ENCODE results near the gene CYLC1.

The CYLC1 gene, protein sequence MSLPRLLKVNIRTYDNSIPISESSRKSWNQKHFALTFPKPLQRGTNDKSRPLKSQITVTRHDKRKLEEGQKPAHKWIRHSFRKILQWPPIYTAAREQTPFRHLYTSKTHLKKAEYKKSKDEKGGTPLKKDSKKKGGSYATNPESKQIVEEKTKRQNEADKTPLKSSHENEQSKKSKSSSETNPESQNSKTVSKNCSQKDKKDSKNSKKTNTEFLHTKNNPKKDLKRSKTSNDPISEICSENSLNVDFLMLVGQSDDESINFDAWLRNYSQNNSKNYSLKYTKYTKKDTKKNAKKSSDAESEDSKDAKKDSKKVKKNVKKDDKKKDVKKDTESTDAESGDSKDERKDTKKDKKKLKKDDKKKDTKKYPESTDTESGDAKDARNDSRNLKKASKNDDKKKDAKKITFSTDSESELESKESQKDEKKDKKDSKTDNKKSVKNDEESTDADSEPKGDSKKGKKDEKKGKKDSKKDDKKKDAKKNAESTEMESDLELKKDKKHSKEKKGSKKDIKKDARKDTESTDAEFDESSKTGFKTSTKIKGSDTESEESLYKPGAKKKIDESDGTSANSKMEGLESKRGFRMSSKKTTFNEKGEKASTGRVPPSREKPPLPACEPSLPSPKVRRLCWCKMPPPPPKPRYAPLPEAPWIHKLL

DNA sequence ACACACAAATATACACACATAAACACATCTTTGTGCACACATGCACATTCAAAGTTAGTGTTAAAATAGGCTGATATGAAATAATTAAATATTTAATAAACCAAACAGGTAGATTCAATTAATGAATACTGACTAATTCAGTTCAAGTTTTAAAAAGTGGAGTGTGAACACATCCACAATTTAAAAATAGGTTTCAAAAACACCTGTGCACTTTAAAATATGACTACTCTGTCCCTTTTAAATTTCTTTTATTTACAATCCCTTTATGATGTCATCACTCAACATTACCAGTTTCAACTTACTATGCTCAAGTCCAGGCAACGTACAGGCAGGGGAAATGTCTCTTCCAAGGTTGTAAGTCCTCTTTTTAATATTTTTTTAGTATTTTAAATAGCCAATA is at the start of gene CYLC1:
Gene CYLC1, plus strand, starts transcription at position 301 of the 400 bp plus-strand sequence. Its CDS starts 37 bp downstream, at position 338.
- no peaks in the 10 kb centered on the region for H3K4me1 ChIP-seq (ENCODE audit: control insufficient read depth, insufficient read depth, low read length)
- H3K4me3 ChIP-seq (ENCODE audit: low read length in 2 of 2): no peak within 1 kb of the TSS
- no peaks in the 10 kb centered on the region for H3K36me3 ChIP-seq (ENCODE audit: control insufficient read depth in 2 of 2, insufficient read depth in 2 of 2, low read length in 2 of 2)
- H3K27me3 ChIP-seq (ENCODE audit: control insufficient read depth in 1 of 2, insufficient read depth in 2 of 2, low read length in 2 of 2): no peaks in the 10 kb centered on the region
- H3K27ac ChIP-seq (ENCODE audit: low read length): no peak within 1 kb of the TSS
- no peak within 1 kb of the TSS for H3K9ac ChIP-seq (ENCODE audit: low read length in 2 of 2)
- H3K9me3 ChIP-seq (ENCODE audit: control insufficient read depth in 2 of 2, low read length in 2 of 2): no peaks in the 10 kb centered on the region

DNA sequence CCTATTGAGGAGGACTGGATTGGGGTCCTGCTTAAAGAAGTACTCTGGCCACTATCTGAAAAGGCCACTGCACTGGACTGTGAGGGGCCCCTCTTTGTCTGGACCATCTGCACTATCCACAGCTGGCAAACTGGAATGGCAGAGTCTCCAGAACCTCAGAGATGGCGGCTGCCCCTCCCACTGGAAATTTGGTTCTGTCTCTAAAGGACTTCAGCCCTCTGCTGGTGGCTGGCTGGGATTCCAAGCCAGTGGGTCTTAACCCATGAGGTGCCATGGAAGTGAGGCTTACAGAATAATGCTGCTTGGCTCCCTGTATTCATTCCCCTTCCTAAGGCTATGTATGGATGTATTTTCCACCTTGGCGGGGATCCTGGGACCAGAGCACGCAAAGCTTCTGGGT is 41.6 kb upstream of the CYLC1 start:
- H3K27me3 ChIP-seq (ENCODE audit: control insufficient read depth in 1 of 2, insufficient read depth in 2 of 2, low read length in 2 of 2): no peaks in the 10 kb centered on the region
- H3K36me3 ChIP-seq (ENCODE audit: control insufficient read depth in 2 of 2, insufficient read depth in 2 of 2, low read length in 2 of 2): no peaks in the 10 kb centered on the region
- H3K4me1 ChIP-seq (ENCODE audit: control insufficient read depth, insufficient read depth, low read length): no peaks in the 10 kb centered on the region
- no peak overlapping the region for H3K4me3 ChIP-seq (ENCODE audit: low read length in 2 of 2)
- H3K9me3 ChIP-seq (ENCODE audit: control insufficient read depth in 2 of 2, low read length in 2 of 2): no peaks in the 10 kb centered on the region
- H3K27ac ChIP-seq (ENCODE audit: low read length): no peak overlapping the region
- H3K9ac ChIP-seq (ENCODE audit: low read length in 2 of 2): no peak overlapping the region

DNA sequence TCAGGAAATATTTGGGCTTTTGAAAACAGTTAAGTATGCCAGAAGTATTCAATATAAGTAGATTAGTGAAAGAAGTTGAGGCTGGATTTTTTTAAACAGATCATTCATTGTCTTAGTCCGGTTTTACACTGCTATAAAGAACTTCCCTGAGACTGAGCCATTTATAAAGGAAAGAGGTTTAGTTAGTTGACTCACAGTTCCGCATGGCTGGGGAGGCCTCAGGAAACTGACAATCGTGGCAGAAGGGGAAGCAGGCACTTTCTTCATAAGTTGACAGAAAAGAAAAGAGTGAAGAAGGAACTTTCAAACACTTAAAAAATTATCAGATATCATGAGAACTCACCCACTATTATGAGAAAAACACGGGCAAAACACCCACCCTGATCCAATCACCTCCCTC is 31.1 kb upstream of the CYLC1 start:
- H3K9me3 ChIP-seq (ENCODE audit: control insufficient read depth in 2 of 2, low read length in 2 of 2): peaks cover 0 to 3% of the 10 kb centered on the region in 2 donors
- no peak overlapping the region for H3K4me3 ChIP-seq (ENCODE audit: low read length in 2 of 2)
- no peaks in the 10 kb centered on the region for H3K4me1 ChIP-seq (ENCODE audit: control insufficient read depth, insufficient read depth, low read length)

DNA sequence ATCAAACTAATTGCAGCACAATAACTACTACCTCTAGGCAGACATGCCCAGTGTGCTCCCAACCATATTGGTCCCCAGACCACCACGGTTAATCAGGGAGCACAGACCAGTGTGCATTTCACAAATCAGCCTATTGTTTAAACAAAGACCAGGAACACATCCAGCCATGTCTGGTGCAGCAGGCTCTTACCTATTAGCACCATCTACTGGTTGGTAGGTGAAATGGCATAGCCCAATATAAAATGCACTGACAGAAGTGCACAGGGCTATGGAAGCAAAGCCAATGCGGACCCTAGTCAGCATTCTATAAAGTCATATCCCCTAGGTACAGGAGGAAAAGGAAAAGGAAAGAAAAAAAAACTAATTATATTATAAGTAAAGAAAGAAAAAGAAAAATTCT is 15.5 kb upstream of the CYLC1 start:
- Histone ChIP-seq H3K9me3 (ENCODE audit: control insufficient read depth in 2 of 2, low read length in 2 of 2) (no peaks in the 10 kb centered on the region), H3K27ac (ENCODE audit: low read length) (no peak overlapping the region), H3K9ac (ENCODE audit: low read length in 2 of 2) (no peak overlapping the region), H3K4me1 (ENCODE audit: control insufficient read depth, insufficient read depth, low read length) (no peaks in the 10 kb centered on the region), H3K36me3 (ENCODE audit: control insufficient read depth in 2 of 2, insufficient read depth in 2 of 2, low read length in 2 of 2) (no peaks in the 10 kb centered on the region), H3K27me3 (ENCODE audit: control insufficient read depth in 1 of 2, insufficient read depth in 2 of 2, low read length in 2 of 2) (no peaks in the 10 kb centered on the region), H3K4me3 (ENCODE audit: low read length in 2 of 2) (no peak overlapping the region)

More for the DNA sequence above, 31.1 kb upstream of the CYLC1 start:
- Histone ChIP-seq H3K27ac (ENCODE audit: low read length) (no peak overlapping the region), H3K9ac (ENCODE audit: low read length in 2 of 2) (no peak overlapping the region), H3K27me3 (ENCODE audit: control insufficient read depth in 1 of 2, insufficient read depth in 2 of 2, low read length in 2 of 2) (no peaks in the 10 kb centered on the region), H3K36me3 (ENCODE audit: control insufficient read depth in 2 of 2, insufficient read depth in 2 of 2, low read length in 2 of 2) (no peaks in the 10 kb centered on the region)

DNA sequence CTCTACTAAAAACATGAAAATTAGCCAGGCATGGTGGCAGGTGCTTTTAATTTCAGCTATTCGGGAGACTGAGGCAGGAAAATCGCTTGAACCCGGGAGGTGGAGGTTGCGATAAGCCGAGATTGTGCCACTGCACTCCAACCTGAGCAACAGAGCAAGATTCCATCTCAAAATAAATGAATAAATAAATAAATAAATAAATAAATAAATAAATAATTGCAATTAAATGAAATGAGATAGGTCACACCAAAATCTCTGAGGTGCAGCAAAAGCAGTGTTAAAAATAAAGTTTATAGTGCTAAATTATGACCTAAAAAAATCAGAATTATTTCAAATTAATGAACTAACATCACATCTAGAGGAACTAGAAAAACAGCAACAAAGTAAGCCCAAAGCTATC is 13.6 kb upstream of the CYLC1 start:
- Histone ChIP-seq H3K27me3 (ENCODE audit: control insufficient read depth in 1 of 2, insufficient read depth in 2 of 2, low read length in 2 of 2) (no peaks in the 10 kb centered on the region), H3K9ac (ENCODE audit: low read length in 2 of 2) (no peak overlapping the region)

DNA sequence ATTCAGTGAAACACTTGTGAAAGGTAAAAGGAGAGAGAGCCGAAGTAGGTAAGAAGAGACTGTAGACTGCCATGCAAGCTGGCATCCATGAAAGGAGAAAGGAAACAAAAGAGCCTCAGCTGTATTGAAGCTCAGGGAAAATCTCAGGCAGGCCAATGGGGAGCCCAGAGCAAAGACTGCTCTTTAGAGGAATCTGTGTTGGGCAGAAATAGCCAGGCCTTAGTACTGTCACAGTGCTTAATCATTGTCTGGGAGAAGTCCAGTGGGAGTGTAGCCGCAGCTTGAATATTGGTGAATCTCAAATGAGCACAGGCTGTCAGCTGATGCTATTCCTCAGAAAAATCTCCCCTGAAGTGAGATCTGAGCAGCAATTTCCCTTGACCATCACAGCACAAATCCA is 27.6 kb downstream of the CYLC1 start:
- Histone ChIP-seq H3K9ac (ENCODE audit: low read length in 2 of 2) (no peak overlapping the region), H3K27ac (ENCODE audit: low read length) (no peak overlapping the region), H3K4me1 (ENCODE audit: control insufficient read depth, insufficient read depth, low read length) (no peaks in the 10 kb centered on the region), H3K9me3 (ENCODE audit: control insufficient read depth in 2 of 2, low read length in 2 of 2) (no peaks in the 10 kb centered on the region), H3K4me3 (ENCODE audit: low read length in 2 of 2) (no peak overlapping the region), H3K36me3 (ENCODE audit: control insufficient read depth in 2 of 2, insufficient read depth in 2 of 2, low read length in 2 of 2) (no peaks in the 10 kb centered on the region), H3K27me3 (ENCODE audit: control insufficient read depth in 1 of 2, insufficient read depth in 2 of 2, low read length in 2 of 2) (no peaks in the 10 kb centered on the region)

More for the DNA sequence above, 13.6 kb upstream of the CYLC1 start:
- H3K36me3 ChIP-seq (ENCODE audit: control insufficient read depth in 2 of 2, insufficient read depth in 2 of 2, low read length in 2 of 2): no peaks in the 10 kb centered on the region
- no peak overlapping the region for H3K27ac ChIP-seq (ENCODE audit: low read length)
- no peaks in the 10 kb centered on the region for H3K4me1 ChIP-seq (ENCODE audit: control insufficient read depth, insufficient read depth, low read length)
- H3K4me3 ChIP-seq (ENCODE audit: low read length in 2 of 2): no peak overlapping the region
- no peaks in the 10 kb centered on the region for H3K9me3 ChIP-seq (ENCODE audit: control insufficient read depth in 2 of 2, low read length in 2 of 2)

DNA sequence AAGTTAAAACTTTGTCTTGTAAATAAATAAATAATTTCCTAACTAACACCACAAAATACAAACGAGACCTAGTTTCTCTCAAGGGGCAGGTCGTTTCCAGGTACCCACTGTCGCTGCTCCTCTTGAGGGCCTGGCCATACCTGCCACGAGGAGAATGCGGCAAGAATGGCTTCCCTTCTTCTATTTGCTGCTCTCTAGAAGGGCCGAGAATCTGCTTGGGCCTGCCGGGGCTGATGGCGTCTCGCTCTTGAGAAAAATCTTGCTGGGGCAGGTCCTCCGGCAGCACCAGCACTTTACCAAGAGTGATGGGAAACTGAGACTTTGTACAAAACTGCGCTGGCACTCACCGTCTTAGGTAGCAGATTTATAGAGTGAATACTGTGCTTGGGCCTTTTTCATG is 31.5 kb downstream of the CYLC1 start:
- Histone ChIP-seq H3K9me3 (ENCODE audit: control insufficient read depth in 2 of 2, low read length in 2 of 2) (no peaks in the 10 kb centered on the region), H3K27me3 (ENCODE audit: control insufficient read depth in 1 of 2, insufficient read depth in 2 of 2, low read length in 2 of 2) (no peaks in the 10 kb centered on the region), H3K36me3 (ENCODE audit: control insufficient read depth in 2 of 2, insufficient read depth in 2 of 2, low read length in 2 of 2) (no peaks in the 10 kb centered on the region), H3K27ac (ENCODE audit: low read length) (no peak overlapping the region), H3K9ac (ENCODE audit: low read length in 2 of 2) (no peak overlapping the region), H3K4me1 (ENCODE audit: control insufficient read depth, insufficient read depth, low read length) (no peaks in the 10 kb centered on the region), H3K4me3 (ENCODE audit: low read length in 2 of 2) (no peak overlapping the region)

DNA sequence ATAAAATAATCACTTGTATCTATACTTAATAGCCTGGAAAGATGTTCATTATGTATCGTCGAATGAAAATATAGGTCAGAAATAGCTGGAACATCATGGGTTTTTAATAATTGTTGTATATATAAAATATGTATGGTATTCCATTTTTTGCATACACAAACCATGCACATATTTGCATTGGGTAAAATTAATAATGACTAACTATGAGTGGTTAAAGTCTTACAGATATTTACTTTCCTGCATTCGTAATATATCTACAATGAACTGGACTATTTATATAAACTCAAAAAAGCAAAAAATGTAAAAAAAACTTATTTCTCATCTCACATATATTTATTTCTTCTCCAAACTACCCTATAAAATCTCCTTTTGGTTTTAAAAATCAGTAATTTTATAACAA is 46.0 kb downstream of the CYLC1 start:
- no peak overlapping the region for H3K27ac ChIP-seq (ENCODE audit: low read length)
- H3K27me3 ChIP-seq (ENCODE audit: control insufficient read depth in 1 of 2, insufficient read depth in 2 of 2, low read length in 2 of 2): peaks cover 0 to 2% of the 10 kb centered on the region in 2 donors
- H3K9me3 ChIP-seq (ENCODE audit: control insufficient read depth in 2 of 2, low read length in 2 of 2): no peaks in the 10 kb centered on the region
- H3K4me1 ChIP-seq (ENCODE audit: control insufficient read depth, insufficient read depth, low read length): no peaks in the 10 kb centered on the region
- no peak overlapping the region for H3K9ac ChIP-seq (ENCODE audit: low read length in 2 of 2)
- H3K36me3 ChIP-seq (ENCODE audit: control insufficient read depth in 2 of 2, insufficient read depth in 2 of 2, low read length in 2 of 2): no peaks in the 10 kb centered on the region
- no peak overlapping the region for H3K4me3 ChIP-seq (ENCODE audit: low read length in 2 of 2)

DNA sequence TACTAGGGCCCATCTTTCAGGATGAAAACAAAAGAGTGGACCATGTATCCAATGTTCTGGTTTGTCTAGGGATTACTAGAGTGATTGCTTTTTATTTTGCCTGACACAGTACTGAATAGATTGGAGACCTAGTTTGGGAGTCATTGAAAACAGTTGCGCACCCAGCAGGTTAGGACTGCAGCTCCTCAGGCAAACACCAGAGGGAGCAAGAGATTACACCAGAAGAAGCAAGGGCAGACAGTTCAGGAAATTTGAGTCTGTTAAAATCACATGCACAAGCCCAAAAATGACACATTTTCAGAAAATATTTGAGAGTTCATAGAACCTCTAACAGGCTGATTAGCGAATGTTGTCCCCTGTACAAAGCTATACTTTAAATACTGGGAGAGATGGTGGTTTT is 55.6 kb downstream of the CYLC1 start:
- Histone ChIP-seq H3K27me3 (ENCODE audit: control insufficient read depth in 1 of 2, insufficient read depth in 2 of 2, low read length in 2 of 2) (no peaks in the 10 kb centered on the region), H3K4me1 (ENCODE audit: control insufficient read depth, insufficient read depth, low read length) (no peaks in the 10 kb centered on the region), H3K9ac (ENCODE audit: low read length in 2 of 2) (no peak overlapping the region), H3K36me3 (ENCODE audit: control insufficient read depth in 2 of 2, insufficient read depth in 2 of 2, low read length in 2 of 2) (no peaks in the 10 kb centered on the region), H3K27ac (ENCODE audit: low read length) (no peak overlapping the region), H3K4me3 (ENCODE audit: low read length in 2 of 2) (no peak overlapping the region), H3K9me3 (ENCODE audit: control insufficient read depth in 2 of 2, low read length in 2 of 2) (no peaks in the 10 kb centered on the region)

DNA sequence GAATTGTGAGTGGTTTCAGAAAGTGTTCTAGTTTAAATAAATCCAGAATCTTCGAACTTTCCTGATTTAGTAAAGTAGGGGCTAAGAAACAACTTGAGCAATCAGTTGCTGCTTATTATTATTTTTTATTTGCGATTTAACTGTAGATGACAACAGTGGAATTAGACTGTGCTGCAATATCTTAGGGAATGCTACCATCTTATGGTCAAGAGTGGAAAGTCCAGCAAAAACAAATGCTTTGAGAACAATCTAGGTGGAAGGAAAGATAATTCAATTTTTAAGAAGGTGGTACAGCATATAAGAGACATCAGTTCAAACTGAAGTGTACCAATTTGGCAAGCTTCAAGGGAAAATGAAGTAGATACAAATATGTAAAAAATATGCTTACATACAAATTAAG is 73.3 kb downstream of the CYLC1 start:
- H3K4me1 ChIP-seq (ENCODE audit: control insufficient read depth, insufficient read depth, low read length): no peaks in the 10 kb centered on the region
- H3K4me3 ChIP-seq (ENCODE audit: low read length in 2 of 2): no peak overlapping the region
- H3K36me3 ChIP-seq (ENCODE audit: control insufficient read depth in 2 of 2, insufficient read depth in 2 of 2, low read length in 2 of 2): no peaks in the 10 kb centered on the region
- H3K9me3 ChIP-seq (ENCODE audit: control insufficient read depth in 2 of 2, low read length in 2 of 2): no peaks in the 10 kb centered on the region
- H3K27ac ChIP-seq (ENCODE audit: low read length): no peak overlapping the region
- no peak overlapping the region for H3K9ac ChIP-seq (ENCODE audit: low read length in 2 of 2)
- H3K27me3 ChIP-seq (ENCODE audit: control insufficient read depth in 1 of 2, insufficient read depth in 2 of 2, low read length in 2 of 2): no peaks in the 10 kb centered on the region
